PC-3 (cell line): ENCODE results near the gene LIN7A. TPM values are rescaled to one million over a fixed set of nuclear protein-coding genes. Genes with fewer than 3 reads are reported as not detected.

ENCODE experiments used
- ATAC-seq: fragments of 200-7000 bp; cut with Tn5 transposase; 2 replicates; pipeline ENCODE4 v1.9.1; 2020; ENCODE audit warnings: mild to moderate bottlenecking, moderate library complexity
- BruUV-seq: library from RNA; stranded (reverse); fragments of 400-500 nt; replicated peaks from 2 replicates; lab custom pipeline; 2021; lab: Mats Ljungman, UMichigan
- CTCF ChIA-PET: fragments of 300-600 bp; sonication (Branson Sonifier 250); formaldehyde crosslinking; loops from one replicate; lab custom pipeline; 2022; ENCODE audit warnings: antibody characterized with exemption; lab: Charles Lee
- POLR2A ChIA-PET: fragments of 300-600 bp; sonication (Branson Sonifier 250); formaldehyde crosslinking; loops from one replicate; lab custom pipeline; 2022; ENCODE audit warnings: antibody characterized with exemption; ENCODE audit not compliant: unreplicated experiment; lab: Charles Lee
- DNase-seq: peaks from one replicate; pipeline ENCODE4 v3.0.0-alpha.2; 2015
- H2AFZ ChIP-seq: fragments of 300-600 bp; sonication (generic); 2 replicates; pipeline ENCODE4 v1.6.0; 2016; ENCODE audit warnings: antibody characterized with exemption, low read length
- H3F3A ChIP-seq: fragments of 300-600 bp; sonication (generic); one replicate; pipeline ENCODE4 v1.6.0; 2017; ENCODE audit warnings: antibody characterized with exemption, low read length, control low read depth, mild to moderate bottlenecking; ENCODE audit not compliant: unreplicated experiment
- H3K27ac ChIP-seq: fragments of 300-600 bp; sonication (generic); 2 replicates; pipeline ENCODE4 v1.5.1; 2016; ENCODE audit warnings: mild to moderate bottlenecking, low read length
- H3K27me3 ChIP-seq: fragments of 300-600 bp; sonication (generic); 2 replicates; pipeline ENCODE4 v1.6.1; 2016; ENCODE audit warnings: low read length, mixed read lengths
- H3K36me3 ChIP-seq: fragments of 300-600 bp; sonication (generic); 2 replicates; pipeline ENCODE4 v1.6.1; 2016; ENCODE audit warnings: low read depth, mixed run types, low read length, mixed read lengths
- H3K4me1 ChIP-seq: fragments of 300-600 bp; sonication (generic); 2 replicates; pipeline ENCODE4 v1.5.1; 2016; ENCODE audit warnings: low read length; ENCODE audit not compliant: insufficient read depth
- H3K4me2 ChIP-seq: fragments of 300-600 bp; sonication (generic); 2 replicates; pipeline ENCODE4 v1.6.0; 2016; ENCODE audit warnings: low read length
- H3K4me3 ChIP-seq: fragments of 300-600 bp; sonication (generic); 2 replicates; pipeline ENCODE4 v1.5.1; 2016; ENCODE audit warnings: mild to moderate bottlenecking, low read length, mixed read lengths
- H3K79me2 ChIP-seq: fragments of 300-600 bp; sonication (generic); 2 replicates; pipeline ENCODE4 v1.6.1; 2017; ENCODE audit warnings: low read length, mixed read lengths
- H3K9ac ChIP-seq: fragments of 300-600 bp; sonication (generic); 2 replicates; pipeline ENCODE4 v1.6.0; 2016; ENCODE audit warnings: mild to moderate bottlenecking, low read length
- H3K9me2 ChIP-seq: fragments of 300-600 bp; sonication (generic); replicated peaks from 2 replicates; pipeline ENCODE4 v1.6.1; 2016; ENCODE audit warnings: mixed run types, low read length, mixed read lengths
- H3K9me3 ChIP-seq: fragments of 300-600 bp; sonication (generic); 2 replicates; pipeline ENCODE4 v1.6.1; 2016; ENCODE audit warnings: low read length, mixed read lengths
- H4K20me1 ChIP-seq: fragments of 300-600 bp; sonication (generic); 2 replicates; pipeline ENCODE4 v1.6.1; 2016; ENCODE audit warnings: low read length, mixed read lengths
- EZH2 ChIP-seq: fragments of 300-600 bp; sonication (generic); IDR thresholded peaks from one replicate; pipeline ENCODE4 v1.6.1; 2017; ENCODE audit warnings: antibody characterized with exemption, mild to moderate bottlenecking, low read length; ENCODE audit not compliant: unreplicated experiment
- EZH2phosphoT487 ChIP-seq: fragments of 300-600 bp; sonication (generic); IDR thresholded peaks from 2 replicates; pipeline ENCODE4 v1.6.1; 2018; ENCODE audit warnings: mild to moderate bottlenecking, antibody characterized with exemption, low read length, borderline replicate concordance
- intact Hi-C: fragments of 100-400 bp; cut with micrococcal nuclease; formaldehyde crosslinking; loops from 2 replicates; pipeline ENCODE4 v1.9.0; 2023
- total RNA-seq: library from RNA; depleted of rRNA; stranded (reverse); fragments of >200 nt; gene quantifications from 2 replicates; pipeline ENCODE4 v1.2.3, GENCODE V29; 2014
- TF ChIP-seq, protein P1 (sequence below): fragments of 300-600 bp; sonication (generic); conservative IDR thresholded peaks from 2 replicates; pipeline ENCODE4 v1.5.1; 2017; ENCODE audit warnings: antibody characterized with exemption, low read depth, mild to moderate bottlenecking, low read length

LIN7A gene
- total RNA-seq, 1 experiment from 2014 or later, result not detected

DNA sequence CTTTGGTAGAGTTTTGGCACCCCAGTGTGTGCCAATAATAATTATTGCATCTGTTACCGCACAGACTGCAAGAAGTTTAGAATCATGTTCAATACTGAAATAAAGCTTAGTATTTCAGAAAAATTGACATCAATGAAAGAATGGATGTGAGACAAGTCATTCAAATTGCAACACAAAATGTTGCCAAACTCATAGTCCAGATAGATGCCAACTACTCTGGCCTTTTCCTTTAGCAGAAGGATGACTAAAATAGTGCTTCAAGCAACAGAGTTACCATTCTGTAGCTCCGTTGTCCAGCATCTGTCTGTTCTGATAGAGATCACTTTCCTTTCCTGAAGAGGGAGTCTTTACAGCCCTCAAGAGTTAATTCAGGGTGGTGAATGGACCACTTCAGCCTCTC is 77.5 kb downstream of the LIN7A start:
- BruUV-seq, result no TSS peak
- Histone ChIP-seq H3K36me3 (no peaks in the 10 kb centered on the region), H3K9me3 (no peaks in the 10 kb centered on the region), H3K27me3 (peaks cover 11% of the 10 kb centered on the region), H3K9me2 (no peaks in the 10 kb centered on the region), H4K20me1 (no peaks in the 10 kb centered on the region), H3F3A (no peaks in the 10 kb centered on the region), H3K79me2 (no peaks in the 10 kb centered on the region), H3K9ac (no peak overlapping the region), H3K4me2 (no peak overlapping the region), H3K27ac (no peak overlapping the region), H3K4me1 (no peaks in the 10 kb centered on the region), H2AFZ (no peak overlapping the region), H3K4me3 (no peak overlapping the region)
- TF ChIP-seq EZH2, result no peak
- TF ChIP-seq, protein P1, sequence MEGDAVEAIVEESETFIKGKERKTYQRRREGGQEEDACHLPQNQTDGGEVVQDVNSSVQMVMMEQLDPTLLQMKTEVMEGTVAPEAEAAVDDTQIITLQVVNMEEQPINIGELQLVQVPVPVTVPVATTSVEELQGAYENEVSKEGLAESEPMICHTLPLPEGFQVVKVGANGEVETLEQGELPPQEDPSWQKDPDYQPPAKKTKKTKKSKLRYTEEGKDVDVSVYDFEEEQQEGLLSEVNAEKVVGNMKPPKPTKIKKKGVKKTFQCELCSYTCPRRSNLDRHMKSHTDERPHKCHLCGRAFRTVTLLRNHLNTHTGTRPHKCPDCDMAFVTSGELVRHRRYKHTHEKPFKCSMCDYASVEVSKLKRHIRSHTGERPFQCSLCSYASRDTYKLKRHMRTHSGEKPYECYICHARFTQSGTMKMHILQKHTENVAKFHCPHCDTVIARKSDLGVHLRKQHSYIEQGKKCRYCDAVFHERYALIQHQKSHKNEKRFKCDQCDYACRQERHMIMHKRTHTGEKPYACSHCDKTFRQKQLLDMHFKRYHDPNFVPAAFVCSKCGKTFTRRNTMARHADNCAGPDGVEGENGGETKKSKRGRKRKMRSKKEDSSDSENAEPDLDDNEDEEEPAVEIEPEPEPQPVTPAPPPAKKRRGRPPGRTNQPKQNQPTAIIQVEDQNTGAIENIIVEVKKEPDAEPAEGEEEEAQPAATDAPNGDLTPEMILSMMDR, result no peak
- TF ChIP-seq EZH2phosphoT487, result no peak
- ChIA-PET CTCF (no interaction called here), POLR2A (no interaction called here)
- intact Hi-C loops, result no loop called here
- no peak for ATAC-seq
- DNase-seq, result no peak

DNA sequence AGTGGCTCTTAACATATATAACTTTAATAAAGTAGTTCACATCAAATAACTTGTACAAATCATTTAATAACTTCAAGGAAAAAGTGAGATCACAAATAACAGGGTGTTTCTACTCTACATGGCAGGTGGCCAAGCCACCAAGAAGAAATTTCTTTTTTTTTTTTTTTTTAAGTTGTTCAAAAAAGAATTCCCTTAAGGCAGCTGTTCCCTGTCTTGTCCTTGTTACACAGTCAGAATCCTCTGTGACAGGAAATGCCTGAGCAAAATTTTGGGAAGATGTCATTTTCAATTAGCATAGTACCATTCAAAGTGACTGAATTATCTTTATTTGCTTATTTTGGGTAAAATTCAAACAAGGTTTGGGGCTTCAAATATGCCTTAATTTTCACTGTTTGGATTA is 79.4 kb downstream of the LIN7A start:
- Histone ChIP-seq H3K9ac (no peak overlapping the region), H2AFZ (no peak overlapping the region), H3K4me1 (no peaks in the 10 kb centered on the region), H3F3A (no peaks in the 10 kb centered on the region), H3K27ac (no peak overlapping the region), H3K4me2 (no peak overlapping the region), H3K36me3 (no peaks in the 10 kb centered on the region), H3K4me3 (no peak overlapping the region), H3K9me2 (no peaks in the 10 kb centered on the region), H3K27me3 (peaks cover 5% of the 10 kb centered on the region; the same call in 1 of the 2 replicates), H3K79me2 (no peaks in the 10 kb centered on the region), H3K9me3 (no peaks in the 10 kb centered on the region), H4K20me1 (no peaks in the 10 kb centered on the region)
- intact Hi-C loops, result no loop called here
- no peak for DNase-seq
- TF ChIP-seq EZH2phosphoT487 (no peak), EZH2 (no peak)
- TF ChIP-seq, protein P1, result no peak
- ChIA-PET POLR2A (no interaction called here), CTCF (no interaction called here)
- ATAC-seq, result no peak
- BruUV-seq, result no TSS peak

DNA sequence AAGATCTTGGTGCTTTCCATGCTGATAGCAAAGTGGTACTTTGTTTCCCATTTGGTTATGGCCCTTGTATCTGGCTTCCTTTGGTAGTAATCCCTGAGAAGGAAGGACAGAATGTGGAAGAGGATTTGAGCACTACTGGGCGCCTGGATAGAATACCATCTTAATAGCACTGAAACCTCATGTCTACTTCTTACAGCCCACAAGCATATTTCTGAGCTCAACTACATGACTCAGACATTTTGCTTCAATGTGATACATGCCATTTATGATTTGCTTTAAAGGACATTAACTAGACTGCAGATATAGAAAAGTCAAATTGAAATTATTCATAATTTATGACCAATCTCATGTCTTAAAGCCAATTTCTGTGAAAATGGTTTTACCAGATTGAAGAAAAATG is 80.4 kb downstream of the LIN7A start:
- Histone ChIP-seq H3K79me2 (no peaks in the 10 kb centered on the region), H3K9me3 (no peaks in the 10 kb centered on the region), H2AFZ (no peak overlapping the region), H3K4me1 (no peaks in the 10 kb centered on the region), H3F3A (no peaks in the 10 kb centered on the region), H3K4me2 (no peak overlapping the region), H3K36me3 (no peaks in the 10 kb centered on the region), H3K9me2 (no peaks in the 10 kb centered on the region), H3K4me3 (no peak overlapping the region), H3K9ac (no peak overlapping the region), H4K20me1 (no peaks in the 10 kb centered on the region), H3K27ac (no peak overlapping the region), H3K27me3 (peaks cover 8% of the 10 kb centered on the region; the same call in 1 of the 2 replicates)
- intact Hi-C loops, result no loop called here
- TF ChIP-seq, protein P1, result no peak
- TF ChIP-seq EZH2phosphoT487, result no peak
- TF ChIP-seq EZH2, result no peak
- ATAC-seq (no peak), DNase-seq (no peak)
- POLR2A ChIA-PET, result no interaction called here
- CTCF ChIA-PET, result no interaction called here
- BruUV-seq, result no TSS peak
